NCI-H187 (cell line): Measurements from ENCODE around the gene AK9.
A peak's percentile ranks its signal among the peaks of the same experiment; 100 is the strongest.
"Not testable (repeated sequence)": the region's sequence is repeated elsewhere in the genome, so short reads cannot be mapped to it uniquely, and the experiment has no call there.

Source experiments
- DNase-seq, 2 experiments: peaks; one replicate each; lab custom pipeline; 2025; lab: John Stamatoyannopoulos, UW

Gene AK9

GRCh38 chr6:109480993-109481480 lies 210.0 kb downstream of the AK9 start:
- DNase-seq, result no peak

- DNase-seq, result no peak
Measured at GRCh38 chr6:109478841-109479624, 212.0 kb downstream of the AK9 start.

GRCh38 chr6:109478222-109478805 lies 212.7 kb downstream of the AK9 start:
- no peak for DNase-seq

- no peak for DNase-seq
Measured at GRCh38 chr6:109477725-109478124, 213.3 kb downstream of the AK9 start.

- DNase-seq, result no peak
Measured at GRCh38 chr6:109477184-109477583, 213.8 kb downstream of the AK9 start.

GRCh38 chr6:109475625-109476024 lies 215.4 kb downstream of the AK9 start:
- no peak for DNase-seq

- no peak for DNase-seq
Measured at GRCh38 chr6:109474995-109475394, 216.0 kb downstream of the AK9 start.

GRCh38 chr6:109473120-109473519 lies 217.9 kb downstream of the AK9 start:
- no peak for DNase-seq

- DNase-seq, result no peak
Measured at GRCh38 chr6:109472132-109472995, 218.6 kb downstream of the AK9 start.

GRCh38 chr6:109471105-109471810 lies 219.7 kb downstream of the AK9 start:
- DNase-seq, result no peak

GRCh38 chr6:109469591-109470189 lies 221.3 kb downstream of the AK9 start:
- DNase-seq, result no peak

GRCh38 chr6:109467696-109468095 lies 223.3 kb downstream of the AK9 start:
- no peak for DNase-seq

GRCh38 chr6:109466212-109466923 lies 224.6 kb downstream of the AK9 start:
- DNase-seq, result no peak

GRCh38 chr6:109465772-109466171 lies 225.2 kb downstream of the AK9 start:
- peak; percentile 87 to 91 for DNase-seq

GRCh38 chr6:109461733-109462526 lies 229.1 kb downstream of the AK9 start:
- DNase-seq, result no peak

- DNase-seq, result not testable (repeated sequence)
Measured at GRCh38 chr6:109461205-109461604, 229.8 kb downstream of the AK9 start.

GRCh38 chr6:109460161-109460829 lies 230.7 kb downstream of the AK9 start:
- DNase-seq, result no peak

- peak in 1 of 2 experiments; percentile 43 for DNase-seq
Measured at GRCh38 chr6:109458774-109459531, 232.0 kb downstream of the AK9 start.

GRCh38 chr6:109457562-109457996 lies 233.4 kb downstream of the AK9 start:
- no peak for DNase-seq
